Vagina (tissue), 2 donors: ENCODE results near the gene KANSL1L. TPM values are rescaled to one million over a fixed set of nuclear protein-coding genes. Genes with fewer than 3 reads are reported as not detected.

Experiments used
- DNase-seq, 2 donors: peaks; one replicate each; pipeline ENCODE4 v3.0.0-alpha.2; 2017; ENCODE audit errors: extremely low spot score in 2 of 2
- H3K27ac ChIP-seq: fragments of 200-600 bp; sonication (generic); one replicate; pipeline ENCODE4 v1.5.1; 2019
- H3K27me3 ChIP-seq: fragments of 200-600 bp; sonication (generic); one replicate; pipeline ENCODE4 v1.5.1; 2019
- H3K36me3 ChIP-seq, 2 donors: fragments of 200-600 bp; sonication (generic); one replicate each; pipeline ENCODE4 v1.5.1; 2017 to 2019
- H3K4me1 ChIP-seq: fragments of 200-600 bp; sonication (generic); one replicate; pipeline ENCODE4 v1.5.1; 2019
- H3K4me3 ChIP-seq, 2 donors: fragments of 200-600 bp; sonication (generic); 1 replicate in 1 of 2; 2 replicates in 1 of 2; pipeline ENCODE4 v1.5.1; 2016 to 2019
- H3K9me3 ChIP-seq: fragments of 200-600 bp; sonication (generic); one replicate; pipeline ENCODE4 v1.5.1; 2019
- POLR2A ChIP-seq, 2 donors: fragments of 450-650 bp; IDR thresholded peaks; one replicate each; pipeline ENCODE4 v1.6.1; 2017; ENCODE audit warnings: antibody characterized with exemption in 2 of 2, mild to moderate bottlenecking in 2 of 2, moderate library complexity in 2 of 2
- POLR2AphosphoS5 ChIP-seq, 2 donors: sonication (generic); formaldehyde crosslinking; IDR thresholded peaks; one replicate each; pipeline ENCODE4 v1.9.0; 2017; ENCODE audit warnings: antibody characterized with exemption in 2 of 2, mild to moderate bottlenecking in 2 of 2, low read depth in 1 of 2; ENCODE audit not compliant: insufficient read depth in 1 of 2
- intact Hi-C: fragments of 100-400 bp; cut with DNase I; formaldehyde crosslinking; loops from one replicate; pipeline ENCODE4 v1.15.1; 2023
- total RNA-seq: library from RNA; depleted of rRNA; stranded (reverse); fragments of >200 nt; gene quantifications from one replicate; pipeline ENCODE4 v1.2.3, GENCODE V29; 2016
- TF ChIP-seq, protein P1 (sequence below), 3 experiments: fragments of 450-650 bp in 2 of 3; fragments of 200-600 bp in 1 of 3; sonication (generic) in 1 of 3; IDR thresholded peaks; one replicate each; pipeline ENCODE4 v1.5.1; 2017 to 2019; ENCODE audit warnings: antibody characterized with exemption in 3 of 3, mild to moderate bottlenecking in 2 of 3, moderate library complexity in 2 of 3

KANSL1L gene
- total RNA-seq, 1 donor from 2014 or later, result 29.7 TPM

DNA sequence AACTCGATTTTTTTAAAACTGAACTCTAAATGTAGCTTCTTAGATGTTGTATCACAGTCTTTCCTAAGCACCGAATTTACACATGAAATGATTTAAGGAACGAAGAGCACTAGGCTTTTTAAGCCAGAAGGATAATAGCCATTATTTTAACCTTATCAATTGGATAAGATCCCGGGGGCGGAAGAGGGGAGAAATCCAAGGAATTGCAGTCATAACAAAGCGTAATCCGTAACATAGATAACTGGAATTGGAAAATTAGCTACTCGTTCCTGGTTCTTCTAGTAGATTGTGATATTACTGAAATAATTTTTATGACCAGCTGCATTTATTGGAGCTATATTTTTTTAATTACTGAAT lies 988 bp upstream of the KANSL1L start:
- TF ChIP-seq POLR2AphosphoS5 (IDR thresholded peaks at IDR 0.05; ENCODE audit: insufficient read depth in 1 of 2, low read depth in 1 of 2), result no peak
- no peak for TF ChIP-seq POLR2A (IDR thresholded peaks at IDR 0.05)
- TF ChIP-seq, protein P1, sequence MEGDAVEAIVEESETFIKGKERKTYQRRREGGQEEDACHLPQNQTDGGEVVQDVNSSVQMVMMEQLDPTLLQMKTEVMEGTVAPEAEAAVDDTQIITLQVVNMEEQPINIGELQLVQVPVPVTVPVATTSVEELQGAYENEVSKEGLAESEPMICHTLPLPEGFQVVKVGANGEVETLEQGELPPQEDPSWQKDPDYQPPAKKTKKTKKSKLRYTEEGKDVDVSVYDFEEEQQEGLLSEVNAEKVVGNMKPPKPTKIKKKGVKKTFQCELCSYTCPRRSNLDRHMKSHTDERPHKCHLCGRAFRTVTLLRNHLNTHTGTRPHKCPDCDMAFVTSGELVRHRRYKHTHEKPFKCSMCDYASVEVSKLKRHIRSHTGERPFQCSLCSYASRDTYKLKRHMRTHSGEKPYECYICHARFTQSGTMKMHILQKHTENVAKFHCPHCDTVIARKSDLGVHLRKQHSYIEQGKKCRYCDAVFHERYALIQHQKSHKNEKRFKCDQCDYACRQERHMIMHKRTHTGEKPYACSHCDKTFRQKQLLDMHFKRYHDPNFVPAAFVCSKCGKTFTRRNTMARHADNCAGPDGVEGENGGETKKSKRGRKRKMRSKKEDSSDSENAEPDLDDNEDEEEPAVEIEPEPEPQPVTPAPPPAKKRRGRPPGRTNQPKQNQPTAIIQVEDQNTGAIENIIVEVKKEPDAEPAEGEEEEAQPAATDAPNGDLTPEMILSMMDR (IDR thresholded peaks at IDR 0.05), result no peak
- intact Hi-C loops, result loop anchor here (10.0 kb wide), 1 partner anchor 167 kb away; the partner anchor contains the start of gene RPE
- Histone ChIP-seq H3K9me3 (no peaks in the 10 kb centered on the region), H3K4me1 (peaks cover 31% of the 10 kb centered on the region), H3K36me3 (no peaks in the 10 kb centered on the region), H3K27ac (peak overlapping the region; percentile 100), H3K27me3 (no peaks in the 10 kb centered on the region), H3K4me3 (peak overlapping the region; percentile 92 to 98)
- DNase-seq, result no peak

DNA sequence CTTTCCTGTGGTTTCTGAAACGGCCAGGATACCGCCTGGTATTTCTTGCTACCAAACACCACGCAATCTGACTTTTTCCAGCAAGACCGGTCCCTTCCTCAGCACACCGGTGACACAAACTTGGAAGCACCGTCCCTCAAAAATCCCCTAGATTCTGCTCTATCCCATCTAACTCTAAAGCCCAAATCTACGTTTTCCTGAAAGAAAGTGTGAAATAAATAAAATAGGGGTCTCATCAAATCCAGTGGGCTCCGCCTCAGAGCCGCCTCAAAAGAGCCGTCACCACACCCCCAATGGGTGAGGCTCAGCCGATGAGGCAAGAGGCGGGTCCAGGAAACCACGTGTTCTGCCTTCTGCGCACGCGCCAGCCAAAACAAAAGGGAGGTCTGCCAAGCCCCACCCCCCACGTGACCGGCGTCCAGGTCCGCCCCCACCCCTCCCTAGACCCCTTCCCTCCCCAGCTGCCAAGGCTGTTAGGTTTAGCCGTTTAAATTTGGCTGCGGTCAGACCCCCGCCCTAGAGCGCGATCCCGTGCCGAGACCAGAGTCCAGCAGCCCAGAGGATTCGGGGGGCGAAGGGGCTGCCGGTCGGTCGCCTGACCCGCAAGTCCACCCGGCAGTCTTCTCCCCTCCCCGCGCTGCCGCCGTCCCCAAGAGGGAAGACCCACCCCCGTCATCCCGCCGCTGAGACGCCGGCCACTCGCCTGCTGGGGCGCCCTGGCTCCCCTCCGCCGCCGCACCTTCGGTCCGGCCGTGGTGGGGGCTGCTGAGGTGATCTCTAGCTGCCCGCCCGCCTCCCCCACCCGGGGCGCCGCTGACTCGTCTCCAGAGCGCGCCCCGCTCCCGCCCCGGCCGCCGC lies 534 bp downstream of the KANSL1L start:
- H3K27me3 ChIP-seq, result no peaks in the 10 kb centered on the region
- no peaks in the 10 kb centered on the region for H3K9me3 ChIP-seq
- no peaks in the 10 kb centered on the region for H3K36me3 ChIP-seq
- DNase-seq, result peak; percentile 97 to 98
- H3K27ac ChIP-seq, result peak overlapping the region; percentile 100
- intact Hi-C loops, result loop anchor here (10.0 kb wide), 1 partner anchor 166 kb away; the partner anchor contains the start of gene RPE
- peak; percentile 18 to 98 for TF ChIP-seq POLR2A (IDR thresholded peaks at IDR 0.05)
- peak; percentile 93 to 98 for TF ChIP-seq POLR2AphosphoS5 (IDR thresholded peaks at IDR 0.05; ENCODE audit: insufficient read depth in 1 of 2, low read depth in 1 of 2)
- TF ChIP-seq, protein P1 (IDR thresholded peaks at IDR 0.05), result no peak
- peaks cover 46% of the 10 kb centered on the region for H3K4me1 ChIP-seq
- peak overlapping the region; percentile 92 to 98 for H3K4me3 ChIP-seq

DNA sequence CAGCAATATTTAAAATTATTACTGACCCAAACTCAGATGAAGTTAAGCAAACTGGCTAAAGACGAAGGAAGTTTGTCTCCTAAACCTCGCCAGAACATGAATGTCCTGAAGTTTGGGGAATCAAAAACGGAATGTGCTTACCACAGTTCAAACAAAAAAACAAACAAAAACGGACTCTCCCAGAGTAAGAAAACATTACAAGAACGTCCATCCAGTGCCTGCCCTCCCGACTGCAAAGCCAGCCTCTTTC lies 1.1 kb downstream of the KANSL1L start:
- peaks cover 48% of the 10 kb centered on the region for H3K4me1 ChIP-seq
- no peaks in the 10 kb centered on the region for H3K27me3 ChIP-seq
- H3K4me3 ChIP-seq, result peak overlapping the region; percentile 92 to 98
- peak overlapping the region; percentile 100 for H3K27ac ChIP-seq
- DNase-seq, result no peak
- TF ChIP-seq POLR2A (IDR thresholded peaks at IDR 0.05) (no peak), POLR2AphosphoS5 (IDR thresholded peaks at IDR 0.05; ENCODE audit: insufficient read depth in 1 of 2, low read depth in 1 of 2) (no peak)
- no peaks in the 10 kb centered on the region for H3K36me3 ChIP-seq
- no peaks in the 10 kb centered on the region for H3K9me3 ChIP-seq
- intact Hi-C loops, result loop anchor here (10.0 kb wide), 1 partner anchor 165 kb away; the partner anchor contains the start of gene RPE

DNA sequence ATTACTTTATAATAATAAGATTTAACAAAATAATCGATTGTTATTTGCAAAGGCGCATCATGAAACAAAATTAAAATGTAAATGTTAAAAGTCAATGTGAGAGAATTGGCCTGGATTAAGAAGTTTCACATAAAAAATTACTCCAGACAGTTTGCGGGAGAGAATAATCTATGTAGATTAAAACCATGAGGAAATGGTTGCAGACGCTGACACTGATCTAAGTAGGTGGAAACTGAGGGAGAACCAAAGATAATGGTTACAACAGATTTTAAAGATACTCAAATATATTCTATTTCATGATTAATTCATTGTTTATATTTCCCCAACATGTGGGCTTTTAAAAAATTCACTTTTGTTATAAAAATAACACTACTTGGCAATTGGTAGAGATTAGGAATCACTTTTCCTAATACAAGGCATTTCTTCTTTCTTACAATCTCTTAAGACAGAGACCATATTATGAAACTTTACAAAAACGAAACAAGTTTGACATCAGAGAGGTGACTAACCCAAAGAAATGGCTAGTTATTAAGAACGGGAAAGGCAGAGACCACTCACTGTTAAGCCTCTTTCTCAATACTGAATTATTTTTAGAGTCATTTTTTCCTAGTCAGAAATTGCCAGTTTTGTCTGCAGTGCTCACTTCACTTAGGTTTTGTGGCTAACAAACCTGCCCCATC lies 1.6 kb downstream of the KANSL1L start:
- Histone ChIP-seq H3K27me3 (no peaks in the 10 kb centered on the region), H3K4me1 (peaks cover 48% of the 10 kb centered on the region), H3K9me3 (no peaks in the 10 kb centered on the region), H3K27ac (peak overlapping the region; percentile 100), H3K4me3 (peak overlapping the region; percentile 92 to 98), H3K36me3 (no peaks in the 10 kb centered on the region)
- no peak for DNase-seq
- intact Hi-C loops, result loop anchor here (10.0 kb wide), 1 partner anchor 165 kb away; the partner anchor contains the start of gene RPE
- TF ChIP-seq POLR2A (IDR thresholded peaks at IDR 0.05), result no peak
- TF ChIP-seq POLR2AphosphoS5 (IDR thresholded peaks at IDR 0.05; ENCODE audit: insufficient read depth in 1 of 2, low read depth in 1 of 2), result peak in 1 of 2 donors; percentile 9
- TF ChIP-seq, protein P1 (IDR thresholded peaks at IDR 0.05), result no peak

DNA sequence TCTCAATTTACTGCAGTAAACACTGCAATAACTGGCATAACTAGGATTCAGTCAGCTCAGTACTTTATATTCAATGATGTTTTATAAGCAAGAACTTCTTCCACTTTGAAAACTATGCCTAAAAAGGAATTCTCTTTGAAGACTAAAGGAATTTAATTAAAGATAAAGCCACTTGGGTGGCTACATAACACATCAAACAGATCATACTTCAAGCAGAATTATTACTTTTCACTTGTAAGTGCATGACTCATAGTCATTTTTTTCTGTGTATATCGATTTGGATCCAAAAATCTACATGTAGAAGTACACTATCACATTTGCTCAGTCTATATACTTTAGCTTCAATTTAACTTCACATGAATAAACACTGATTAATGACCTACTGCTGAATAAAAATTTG lies 4.0 kb downstream of the KANSL1L start:
- Histone ChIP-seq H3K36me3 (no peaks in the 10 kb centered on the region), H3K27me3 (no peaks in the 10 kb centered on the region), H3K27ac (peak overlapping the region; percentile 100), H3K4me1 (peaks cover 53% of the 10 kb centered on the region), H3K9me3 (no peaks in the 10 kb centered on the region), H3K4me3 (no peak overlapping the region)
- no peak for DNase-seq
- TF ChIP-seq, protein P1 (IDR thresholded peaks at IDR 0.05), result no peak
- TF ChIP-seq POLR2AphosphoS5 (IDR thresholded peaks at IDR 0.05; ENCODE audit: insufficient read depth in 1 of 2, low read depth in 1 of 2) (no peak), POLR2A (IDR thresholded peaks at IDR 0.05) (no peak)
- intact Hi-C loops, result no loop called here
